Peyer's patch (tissue), 4 donors: ENCODE data around the gene SAMD10. TPM values are rescaled to one million over a fixed set of nuclear protein-coding genes. Genes with fewer than 3 reads are reported as not detected.
A peak's percentile ranks its signal among the peaks of the same experiment; 100 is the strongest.

Source experiments
- DNase-seq, 3 donors: peaks; one replicate each; pipeline ENCODE4 v3.0.0-alpha.2; 2017 to 2019
- H3K27ac ChIP-seq, 4 donors: fragments of 200-600 bp; sonication (generic); one replicate each; pipeline ENCODE4 v1.5.1; 2016 to 2019
- H3K27me3 ChIP-seq, 2 donors: fragments of 200-600 bp; sonication (generic); one replicate each; pipeline ENCODE4 v1.5.1; 2019
- H3K36me3 ChIP-seq, 3 donors: fragments of 200-600 bp; sonication (generic); one replicate each; pipeline ENCODE4 v1.5.1; 2016 to 2019
- H3K4me1 ChIP-seq, 4 donors: fragments of 200-600 bp; sonication (generic); one replicate each; pipeline ENCODE4 v1.5.1; 2016 to 2019
- H3K4me3 ChIP-seq, 4 donors: fragments of 200-600 bp; sonication (generic); 1 replicate in 3 of 4; 2 replicates in 1 of 4; pipeline ENCODE4 v1.5.1; 2016 to 2019; ENCODE audit warnings: mild to moderate bottlenecking in 1 of 4
- H3K9me3 ChIP-seq, 4 donors: fragments of 200-600 bp; sonication (generic); one replicate each; pipeline ENCODE4 v1.5.1; 2016 to 2019; ENCODE audit warnings: mild to moderate bottlenecking in 1 of 4
- CTCF ChIP-seq, 6 experiments: fragments of 450-650 bp in 4 of 6; fragments of 200-600 bp in 2 of 6; sonication (generic) in 1 of 6; IDR thresholded peaks; one replicate each; pipeline ENCODE4 v1.5.1; 2017 to 2019; ENCODE audit warnings: antibody characterized with exemption in 6 of 6, mild to moderate bottlenecking in 3 of 6, moderate library complexity in 1 of 6
- POLR2A ChIP-seq, 2 donors: fragments of 450-650 bp; IDR thresholded peaks; one replicate each; pipeline ENCODE4 v1.5.1; 2017; ENCODE audit warnings: antibody characterized with exemption in 2 of 2, mild to moderate bottlenecking in 2 of 2, moderate library complexity in 2 of 2
- total RNA-seq, 4 donors: library from RNA; depleted of rRNA; stranded (reverse); fragments of >200 nt; gene quantifications; one replicate each; pipeline ENCODE4 v1.1.0, GENCODE V29; 2016

SAMD10 gene
- total RNA-seq, 4 donors from 2014 or later: 1.7 to 14.3 (median 11.1) TPM

- no peak overlapping the region for H3K27ac ChIP-seq
- no peaks in the 10 kb centered on the region for H3K9me3 ChIP-seq
- TF ChIP-seq CTCF (IDR thresholded peaks at IDR 0.05): no peak
- TF ChIP-seq POLR2A (IDR thresholded peaks at IDR 0.05): no peak
- no peak overlapping the region for H3K4me3 ChIP-seq
- no peaks in the 10 kb centered on the region for H3K27me3 ChIP-seq
- peaks cover 0 to 4% (median 0%) of the 10 kb centered on the region in 4 donors for H3K4me1 ChIP-seq
- H3K36me3 ChIP-seq: peaks cover 0 to 82% (median 0%) of the 10 kb centered on the region in 3 donors
- DNase-seq: peak in 1 of 3 donors; percentile 50
These were observed 39.4 kb downstream of the SAMD10 start for GRCh38 chr20:63940071-63940471.

GRCh38 chr20:63939061-63939935, 40.1 kb downstream of the SAMD10 start:
- peaks cover 0 to 4% (median 0%) of the 10 kb centered on the region in 4 donors for H3K4me1 ChIP-seq
- peaks cover 0 to 82% (median 0%) of the 10 kb centered on the region in 3 donors for H3K36me3 ChIP-seq
- H3K9me3 ChIP-seq: no peaks in the 10 kb centered on the region
- H3K27ac ChIP-seq: no peak overlapping the region
- TF ChIP-seq POLR2A (IDR thresholded peaks at IDR 0.05): no peak
- TF ChIP-seq CTCF (IDR thresholded peaks at IDR 0.05): no peak
- no peak overlapping the region for H3K4me3 ChIP-seq
- no peaks in the 10 kb centered on the region for H3K27me3 ChIP-seq
- DNase-seq: peak in 1 of 3 donors; percentile 33

GRCh38 chr20:63937596-63937995, 41.8 kb downstream of the SAMD10 start:
- no peak overlapping the region for H3K27ac ChIP-seq
- no peak for DNase-seq
- H3K27me3 ChIP-seq: no peaks in the 10 kb centered on the region
- H3K4me3 ChIP-seq: no peak overlapping the region
- TF ChIP-seq CTCF (IDR thresholded peaks at IDR 0.05): no peak
- no peak for TF ChIP-seq POLR2A (IDR thresholded peaks at IDR 0.05)
- no peaks in the 10 kb centered on the region for H3K9me3 ChIP-seq
- H3K36me3 ChIP-seq: peaks cover 0 to 80% (median 0%) of the 10 kb centered on the region in 3 donors
- H3K4me1 ChIP-seq: peaks cover 0 to 4% (median 0%) of the 10 kb centered on the region in 4 donors

- no peak overlapping the region for H3K4me3 ChIP-seq
- no peaks in the 10 kb centered on the region for H3K27me3 ChIP-seq
- H3K27ac ChIP-seq: no peak overlapping the region
- H3K36me3 ChIP-seq: peaks cover 0 to 84% (median 0%) of the 10 kb centered on the region in 3 donors
- no peaks in the 10 kb centered on the region for H3K4me1 ChIP-seq
- TF ChIP-seq POLR2A (IDR thresholded peaks at IDR 0.05) (no peak), CTCF (IDR thresholded peaks at IDR 0.05) (no peak)
- DNase-seq: no peak
- H3K9me3 ChIP-seq: no peaks in the 10 kb centered on the region
These were observed 44.0 kb downstream of the SAMD10 start for GRCh38 chr20:63935447-63935846.

- Histone ChIP-seq H3K27me3 (no peaks in the 10 kb centered on the region), H3K27ac (no peak overlapping the region), H3K4me3 (no peak overlapping the region), H3K36me3 (peaks cover 0 to 85% (median 0%) of the 10 kb centered on the region in 3 donors), H3K9me3 (no peaks in the 10 kb centered on the region), H3K4me1 (no peaks in the 10 kb centered on the region)
- TF ChIP-seq POLR2A (IDR thresholded peaks at IDR 0.05): no peak
- peak in 2 of 6 experiments; percentile 7 to 12 for TF ChIP-seq CTCF (IDR thresholded peaks at IDR 0.05)
- no peak for DNase-seq
These were observed 45.0 kb downstream of the SAMD10 start for GRCh38 chr20:63934271-63935068.
